AML-193 (cell line): ENCODE results near the gene NFATC2.

ENCODE experiments used
- DNase-seq, 2 experiments: peaks; one replicate each; lab custom pipeline; 2025; lab: John Stamatoyannopoulos, UW

The NFATC2 gene

DNA sequence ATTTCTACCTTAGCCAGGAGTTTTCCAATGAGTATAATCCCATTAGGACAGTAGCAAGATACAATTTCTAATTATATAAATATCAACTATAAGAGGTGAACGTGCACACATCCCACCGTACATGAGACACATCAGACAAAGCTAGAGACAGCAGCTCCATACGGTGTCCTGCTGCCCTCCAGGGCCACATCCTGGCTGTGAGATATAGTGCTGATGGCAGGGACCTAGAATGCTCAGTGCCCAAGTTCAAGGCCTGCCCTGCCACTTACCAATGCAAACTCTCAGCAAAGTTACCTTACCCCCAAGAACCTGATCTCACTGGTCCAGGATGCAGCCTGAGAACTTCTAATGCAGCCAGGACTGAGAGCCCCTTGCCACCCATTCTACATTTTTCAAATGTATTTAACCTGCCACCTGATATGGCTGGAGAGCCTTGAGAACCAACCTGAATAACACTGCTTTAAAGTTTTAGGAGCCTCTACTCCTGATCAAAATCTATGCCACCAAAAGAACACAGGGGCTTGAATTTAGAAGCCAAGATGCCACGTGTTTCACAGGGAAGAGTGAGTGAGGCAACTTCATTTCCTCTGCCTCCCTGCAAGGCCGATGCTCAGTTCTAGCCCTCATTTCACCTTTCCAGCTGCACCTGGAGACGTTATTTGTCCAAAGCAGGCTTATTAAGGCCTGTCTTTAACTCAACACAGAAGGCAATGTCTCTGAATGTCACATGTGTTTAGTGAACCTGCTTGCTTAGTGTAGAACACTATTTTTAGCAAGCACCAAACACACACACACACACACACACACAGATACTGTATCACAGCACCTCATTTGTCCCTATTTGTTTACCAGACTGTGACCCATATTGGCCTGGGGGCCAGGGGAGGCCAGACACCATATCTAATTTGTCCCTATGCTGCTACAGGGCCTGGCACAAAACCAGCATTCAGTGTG, 6.1 kb downstream of the NFATC2 start:
- DNase-seq = no peak

GRCh38 chr20:51535674-51536073, 6.8 kb downstream of the NFATC2 start:
- no peak for DNase-seq

DNA sequence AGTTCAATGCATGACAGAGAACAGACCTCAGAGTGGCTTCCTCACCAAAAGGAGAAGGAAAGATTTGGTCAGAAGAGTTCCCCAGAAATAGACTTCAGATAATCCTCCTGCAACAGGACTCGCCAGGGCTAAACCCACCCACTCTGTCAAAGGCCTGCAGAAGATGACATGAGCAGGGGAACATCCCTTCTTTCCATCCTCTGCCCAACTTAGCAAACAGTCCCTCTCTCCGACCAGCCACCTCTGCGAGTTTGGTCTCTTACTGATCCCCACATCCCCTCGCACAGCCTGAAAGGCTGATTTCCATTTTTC, 7.5 kb downstream of the NFATC2 start:
- peak; percentile 43 to 46 for DNase-seq

GRCh38 chr20:51533291-51534172, 9.0 kb downstream of the NFATC2 start:
- no peak for DNase-seq

GRCh38 chr20:51532577-51533191, 9.8 kb downstream of the NFATC2 start:
- DNase-seq = no peak

- DNase-seq = no peak
Observed at GRCh38 chr20:51531712-51532456, 10.6 kb downstream of the NFATC2 start.

DNA sequence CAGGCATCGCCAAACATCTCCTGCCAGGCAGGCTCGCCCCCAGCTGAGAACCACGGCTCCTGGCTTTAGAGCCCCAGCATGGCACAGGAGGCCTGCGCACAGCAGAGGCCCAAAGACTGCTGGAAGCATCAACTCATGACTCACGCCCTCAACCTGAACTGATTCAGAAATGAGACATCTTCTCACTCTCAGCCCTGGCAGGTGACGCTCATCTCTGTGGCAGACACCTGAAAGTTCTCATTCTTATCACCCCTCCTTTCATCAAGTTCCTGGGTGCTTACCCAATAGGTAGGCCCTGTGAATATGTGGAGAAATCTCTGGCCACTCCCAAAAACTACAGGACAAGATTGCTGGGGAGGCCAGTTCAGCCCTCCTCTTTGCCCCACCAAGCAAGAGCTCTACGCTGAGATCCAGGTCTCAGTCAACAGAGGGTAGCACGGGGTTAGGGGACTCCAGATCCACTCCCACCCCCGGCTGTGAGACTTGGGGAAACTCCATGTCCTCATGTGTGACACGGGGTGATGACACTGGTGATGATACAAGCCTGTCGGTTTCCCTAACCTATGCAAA, 11.3 kb downstream of the NFATC2 start:
- DNase-seq = no peak

DNA sequence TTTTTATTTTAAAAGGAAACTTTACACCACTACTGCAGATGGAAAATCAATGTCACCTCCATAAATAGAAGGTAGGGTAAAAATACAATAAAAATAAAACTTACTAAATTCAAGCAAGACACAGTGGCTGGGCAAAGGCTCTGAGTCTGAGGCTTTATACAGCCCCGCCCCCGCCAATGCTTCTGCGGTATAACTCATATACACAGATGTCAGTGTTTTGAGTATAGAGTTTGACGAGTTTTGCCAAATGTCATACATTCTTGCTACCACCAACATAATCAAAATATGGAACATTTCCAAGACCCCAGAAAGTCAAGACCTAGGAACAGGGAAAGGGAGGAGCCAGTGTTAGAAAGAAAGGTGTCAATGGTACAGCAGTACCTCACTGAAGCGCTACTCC, 12.8 kb downstream of the NFATC2 start:
- DNase-seq = no peak

GRCh38 chr20:51529081-51529681, 13.3 kb downstream of the NFATC2 start:
- DNase-seq = no peak

- DNase-seq = no peak
Observed at GRCh38 chr20:51528263-51529027, 14.1 kb downstream of the NFATC2 start.

DNA sequence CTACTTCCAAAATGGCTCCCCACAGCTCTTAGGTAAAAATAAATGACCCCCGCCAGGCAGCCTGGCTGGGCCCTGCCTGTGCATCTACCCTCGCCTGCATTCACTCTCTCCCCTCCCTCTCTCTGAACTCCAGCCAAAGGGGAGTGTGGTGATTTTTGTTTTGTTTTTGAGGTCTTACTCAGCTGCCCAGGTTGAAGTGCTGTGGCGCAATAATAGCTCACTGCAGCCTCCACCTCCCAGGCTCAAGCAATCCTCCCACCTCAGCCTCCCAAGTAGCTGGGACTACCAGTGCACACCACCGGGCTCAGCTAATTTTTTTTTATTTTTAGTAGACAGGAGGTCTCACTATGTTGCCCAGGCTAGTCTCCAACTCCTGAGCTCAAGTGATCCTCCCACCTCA, 15.8 kb downstream of the NFATC2 start:
- DNase-seq = no peak

DNA sequence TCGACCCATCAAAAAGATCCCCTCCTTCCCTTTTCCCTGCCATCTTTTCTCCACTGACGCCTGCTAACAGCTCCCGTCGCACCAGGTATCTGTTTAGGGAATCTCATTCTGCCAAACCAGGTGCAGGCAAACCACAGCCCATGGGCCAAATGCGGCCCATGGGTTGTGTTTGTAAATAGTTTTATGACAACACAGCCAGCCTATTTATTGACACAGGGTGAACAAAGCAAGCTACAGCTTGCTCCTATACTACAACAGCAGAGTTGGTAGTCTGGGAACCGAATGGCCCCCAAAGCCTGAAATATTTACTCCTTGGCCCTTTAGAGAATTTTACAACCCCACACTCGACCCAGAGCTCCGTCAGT, 16.4 kb downstream of the NFATC2 start:
- no peak for DNase-seq

DNA sequence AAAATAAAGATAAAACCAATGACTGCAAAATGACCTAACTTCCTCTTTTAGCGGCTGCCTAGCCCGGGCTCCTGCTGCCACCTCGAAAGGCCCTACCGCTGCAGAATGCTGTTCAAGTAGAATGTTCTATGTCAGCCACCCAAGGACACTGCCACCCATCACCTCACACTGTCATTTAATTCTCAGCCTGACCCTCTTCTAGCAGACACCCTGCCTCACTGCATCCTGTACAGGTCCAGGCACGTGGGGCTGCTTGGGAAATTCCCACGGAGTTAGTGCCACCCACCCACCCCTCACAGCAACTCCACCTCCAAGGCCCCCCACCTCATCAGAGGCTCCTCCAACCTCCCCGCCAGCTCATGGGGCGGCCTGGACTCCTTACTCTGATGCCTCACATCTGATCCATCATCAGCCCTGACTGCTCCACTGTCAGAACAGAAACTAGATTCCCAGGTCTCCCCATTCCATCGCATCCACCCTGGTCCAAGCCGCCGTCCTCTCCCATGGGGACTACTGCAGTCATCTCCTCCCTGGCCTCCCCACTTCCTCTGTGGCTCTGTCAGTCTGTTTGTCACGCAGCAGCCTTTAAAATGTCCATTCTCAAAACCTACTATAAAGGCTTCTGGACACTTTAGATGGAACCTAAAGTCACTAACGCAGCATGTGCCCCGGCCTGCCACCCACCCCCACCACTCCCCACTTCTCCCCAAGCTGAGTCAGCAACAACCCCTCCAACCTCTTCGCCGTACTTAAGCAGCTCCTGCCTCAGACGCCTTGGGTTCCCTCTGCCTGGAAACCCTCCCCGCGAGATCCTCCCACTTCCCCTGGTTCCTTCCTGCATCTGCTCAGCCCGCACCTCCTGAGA, 17.0 kb downstream of the NFATC2 start:
- DNase-seq = peak; percentile 46 to 60

DNA sequence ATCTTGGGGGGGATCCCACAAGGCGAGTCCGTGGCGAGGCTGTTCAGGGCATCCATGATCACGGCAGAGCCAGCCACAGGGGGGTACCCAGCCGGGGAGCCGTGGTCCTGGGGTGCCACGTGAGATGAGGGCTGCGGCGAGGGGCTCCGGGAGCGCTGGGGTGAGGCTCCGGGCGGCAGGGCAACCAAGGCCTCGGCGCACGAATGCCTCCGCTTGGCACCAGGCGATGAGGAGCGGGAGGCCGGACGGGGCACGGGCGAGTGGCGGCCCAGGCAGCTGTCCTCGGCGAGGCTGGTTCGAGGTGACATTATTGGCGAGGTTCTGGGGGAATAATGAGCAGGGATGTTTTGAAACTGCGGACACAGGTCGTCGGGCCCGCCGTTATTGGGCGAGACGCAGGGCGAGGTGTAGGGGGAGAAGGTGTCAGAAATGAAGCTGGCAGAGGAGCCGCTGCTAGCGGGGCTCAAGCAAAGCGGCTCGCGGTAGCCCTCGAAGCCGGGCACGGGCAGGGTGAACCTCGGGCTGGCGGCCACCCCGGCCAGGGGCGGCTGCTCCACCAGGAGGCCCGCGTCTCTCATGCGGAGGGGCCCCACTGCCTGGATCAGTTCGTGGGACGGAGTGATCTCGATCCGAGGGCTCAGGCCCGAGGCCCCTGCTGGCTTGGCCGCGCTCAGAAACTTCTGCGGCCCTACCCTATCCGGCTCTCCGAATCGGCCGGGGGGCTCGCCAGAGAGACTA, 19.1 kb downstream of the NFATC2 start:
- no peak for DNase-seq

GRCh38 chr20:51522207-51522606, 20.3 kb downstream of the NFATC2 start:
- no peak for DNase-seq

DNA sequence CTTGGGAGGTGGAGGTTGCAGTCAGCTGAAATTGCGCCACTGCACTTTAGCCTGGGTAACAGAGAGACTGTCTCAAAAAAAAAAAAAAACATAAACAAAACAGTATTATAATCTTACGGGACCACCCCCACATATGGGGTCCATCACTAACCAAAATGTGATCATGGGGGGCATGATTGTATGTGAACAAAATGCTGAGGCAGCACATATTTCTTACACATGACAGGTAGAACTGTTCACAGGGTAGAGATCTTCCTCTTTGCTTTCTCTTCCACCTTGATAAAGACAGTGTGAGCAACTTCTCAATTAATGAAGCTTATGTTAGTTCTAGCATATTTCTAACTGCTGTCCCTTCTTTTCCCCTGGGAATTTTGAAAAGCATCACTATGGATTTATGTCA, 24.7 kb downstream of the NFATC2 start:
- no peak for DNase-seq

DNA sequence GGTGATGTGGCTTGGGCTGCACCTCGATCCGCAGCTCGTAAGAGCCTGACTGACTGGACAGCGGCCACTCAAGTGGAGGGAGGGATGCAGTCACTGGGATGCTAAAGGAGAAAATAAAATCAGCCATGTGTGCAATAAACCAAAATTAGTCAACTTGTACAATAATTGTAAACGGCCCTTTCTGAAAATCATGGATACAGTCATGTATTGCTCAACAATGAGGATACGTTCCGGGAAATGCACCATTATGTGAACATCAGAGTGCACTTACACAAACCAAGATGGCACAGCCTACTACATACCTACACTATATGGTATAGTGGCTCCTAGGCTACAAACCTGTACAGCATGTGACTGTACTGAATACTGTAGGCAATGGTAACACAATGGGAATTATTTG, 25.7 kb downstream of the NFATC2 start:
- DNase-seq = no peak

DNA sequence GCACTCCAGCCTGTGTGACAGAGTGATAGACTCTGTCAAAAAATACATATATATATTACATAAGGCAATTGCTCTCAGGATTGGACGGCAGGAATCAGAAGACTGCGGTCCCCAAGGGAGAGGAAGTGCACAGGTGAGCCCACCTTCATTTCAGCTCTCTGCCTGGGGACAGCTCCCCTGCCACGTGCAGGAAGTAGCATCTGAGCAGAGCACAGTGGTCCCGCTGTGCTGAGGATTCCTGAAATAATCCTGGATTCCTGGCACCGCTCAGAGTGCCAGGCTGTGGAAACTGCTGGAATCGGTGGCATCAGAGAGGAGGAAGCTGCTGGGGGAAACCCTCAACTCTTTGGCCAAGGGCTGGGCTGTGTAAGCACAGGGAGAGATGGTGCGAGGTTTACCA, 27.7 kb downstream of the NFATC2 start:
- DNase-seq = no peak

DNA sequence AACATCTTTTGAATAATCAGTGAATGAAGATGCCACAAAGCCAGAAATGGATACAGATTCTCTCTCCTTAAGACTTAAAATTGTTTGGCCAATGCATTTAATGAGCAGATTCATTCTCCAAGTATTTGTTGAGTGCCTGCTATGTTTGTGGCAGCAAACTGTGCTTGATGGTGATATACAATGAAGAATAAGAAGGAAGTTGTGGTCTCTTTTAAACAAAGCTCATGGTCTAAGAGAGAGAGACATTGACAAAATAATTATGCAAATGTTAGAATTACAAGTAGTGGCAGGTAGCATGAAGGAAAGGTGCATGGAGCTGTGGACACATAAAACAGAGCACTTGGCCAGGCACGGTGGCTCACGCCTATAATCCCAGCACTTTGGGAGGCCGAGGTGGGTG, 28.3 kb downstream of the NFATC2 start:
- no peak for DNase-seq
